PC-9 (cell line): ENCODE measurements around the gene BMERB1.

ENCODE experiments used
- EZH2 ChIP-seq: fragments of 200-600 bp; sonication (generic); IDR thresholded peaks from 2 replicates; pipeline ENCODE4 v1.8.0; 2017; ENCODE audit warnings: antibody characterized with exemption, low read depth
- TF ChIP-seq, protein P1 (sequence below): fragments of 200-600 bp; sonication (generic); conservative IDR thresholded peaks from 2 replicates; pipeline ENCODE4 v1.6.1; 2017; ENCODE audit warnings: mixed run types, antibody characterized with exemption, mild to moderate bottlenecking, moderate library complexity

DNA sequence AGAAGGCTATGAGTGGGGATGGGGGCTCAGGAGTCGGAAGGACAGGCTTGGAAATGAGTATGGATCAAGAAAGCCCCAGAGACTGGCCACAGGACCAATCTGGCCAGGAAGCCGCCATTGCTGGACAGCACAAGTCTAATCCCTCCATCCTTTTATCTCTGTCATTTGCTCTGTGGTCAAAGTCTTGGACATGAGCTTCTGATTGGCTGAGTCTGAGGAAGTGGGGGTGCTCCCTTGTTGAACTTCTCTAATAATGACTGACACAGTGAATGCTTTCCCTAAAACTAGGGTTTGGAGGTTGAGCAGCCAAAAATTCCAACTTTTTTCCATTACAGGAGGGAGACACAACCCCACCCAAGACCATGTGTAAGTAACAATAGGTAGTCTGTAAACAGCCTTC lies 111.2 kb downstream of the BMERB1 start:
- TF ChIP-seq EZH2: no peak
- TF ChIP-seq, protein P1, sequence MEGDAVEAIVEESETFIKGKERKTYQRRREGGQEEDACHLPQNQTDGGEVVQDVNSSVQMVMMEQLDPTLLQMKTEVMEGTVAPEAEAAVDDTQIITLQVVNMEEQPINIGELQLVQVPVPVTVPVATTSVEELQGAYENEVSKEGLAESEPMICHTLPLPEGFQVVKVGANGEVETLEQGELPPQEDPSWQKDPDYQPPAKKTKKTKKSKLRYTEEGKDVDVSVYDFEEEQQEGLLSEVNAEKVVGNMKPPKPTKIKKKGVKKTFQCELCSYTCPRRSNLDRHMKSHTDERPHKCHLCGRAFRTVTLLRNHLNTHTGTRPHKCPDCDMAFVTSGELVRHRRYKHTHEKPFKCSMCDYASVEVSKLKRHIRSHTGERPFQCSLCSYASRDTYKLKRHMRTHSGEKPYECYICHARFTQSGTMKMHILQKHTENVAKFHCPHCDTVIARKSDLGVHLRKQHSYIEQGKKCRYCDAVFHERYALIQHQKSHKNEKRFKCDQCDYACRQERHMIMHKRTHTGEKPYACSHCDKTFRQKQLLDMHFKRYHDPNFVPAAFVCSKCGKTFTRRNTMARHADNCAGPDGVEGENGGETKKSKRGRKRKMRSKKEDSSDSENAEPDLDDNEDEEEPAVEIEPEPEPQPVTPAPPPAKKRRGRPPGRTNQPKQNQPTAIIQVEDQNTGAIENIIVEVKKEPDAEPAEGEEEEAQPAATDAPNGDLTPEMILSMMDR: no peak
